Thyroid gland (tissue), 4 donors: ENCODE results near the gene SPATA17. TPM values are rescaled to one million over a fixed set of nuclear protein-coding genes. Genes with fewer than 3 reads are reported as not detected.

ENCODE experiments used
- DNase-seq, 2 donors: peaks; one replicate each; pipeline ENCODE4 v3.0.0-alpha.2; 2019
- H3K27ac ChIP-seq, 3 donors: fragments of 200-600 bp; sonication (generic); 1 replicate in 2 of 3; 2 replicates in 1 of 3; pipeline ENCODE4 v1.5.1; 2016 to 2019; ENCODE audit warnings: mild to moderate bottlenecking in 1 of 3, moderate library complexity in 1 of 3
- H3K27me3 ChIP-seq: fragments of 200-600 bp; sonication (generic); one replicate; pipeline ENCODE4 v1.5.1; 2019
- H3K36me3 ChIP-seq, 2 donors: fragments of 200-600 bp; sonication (generic); one replicate each; pipeline ENCODE4 v1.5.1; 2016 to 2019
- H3K4me1 ChIP-seq, 2 donors: fragments of 200-600 bp; sonication (generic); one replicate each; pipeline ENCODE4 v1.5.1; 2017 to 2019
- H3K4me3 ChIP-seq, 3 donors: fragments of 200-600 bp; sonication (generic); replicated peaks in 1 of 3; 1 replicate in 2 of 3; 2 replicates in 1 of 3; pipeline ENCODE4 v1.5.1; 2016; ENCODE audit warnings: mild to moderate bottlenecking in 1 of 3
- H3K9me3 ChIP-seq: fragments of 200-600 bp; sonication (generic); one replicate; pipeline ENCODE4 v1.5.1; 2017
- CTCF ChIP-seq, 6 experiments: fragments of 200-600 bp in 3 of 6; fragments of 450-650 bp in 3 of 6; sonication (generic) in 3 of 6; IDR thresholded peaks; one replicate each; pipeline ENCODE4 v1.5.1; 2016 to 2019; ENCODE audit warnings: antibody characterized with exemption in 6 of 6, mild to moderate bottlenecking in 2 of 6, inconsistent platforms in 1 of 6, moderate library complexity in 1 of 6
- POLR2A ChIP-seq, 2 donors: fragments of 450-650 bp; IDR thresholded peaks; one replicate each; pipeline ENCODE4 v1.6.1; 2017; ENCODE audit warnings: antibody characterized with exemption in 2 of 2, mild to moderate bottlenecking in 2 of 2, moderate library complexity in 1 of 2
- WGBS, 2 donors: methylation state at CpG; one replicate each; pipeline ENCODE4 v1.1.5; 2017; 5-methylcytosine and 5-hydroxymethylcytosine counted together
- intact Hi-C: fragments of 100-400 bp; cut with DNase I; formaldehyde crosslinking; loops from one replicate; pipeline ENCODE4 v1.15.1; 2023
- total RNA-seq, 4 donors: library from RNA; depleted of rRNA; stranded (reverse); fragments of >200 nt; gene quantifications; one replicate each; pipeline ENCODE4 v1.2.3, GENCODE V29; 2016

Gene SPATA17
- total RNA-seq, 4 donors from 2014 or later: 1.2 to 5.8 (median 3.2) TPM

GRCh38 chr1:217703326-217703725, 72.2 kb downstream of the SPATA17 start:
- 94 to 99% methylated on average over 6 of the region's 6 CpGs for WGBS, 2 donors
- Histone ChIP-seq H3K36me3 (no peaks in the 10 kb centered on the region), H3K4me3 (no peak overlapping the region), H3K27me3 (no peaks in the 10 kb centered on the region), H3K27ac (no peak overlapping the region), H3K4me1 (no peaks in the 10 kb centered on the region), H3K9me3 (no peaks in the 10 kb centered on the region)
- DNase-seq: no peak
- intact Hi-C loops: no loop called here
- TF ChIP-seq CTCF (IDR thresholded peaks at IDR 0.05) (no peak), POLR2A (IDR thresholded peaks at IDR 0.05) (no peak)

GRCh38 chr1:217712925-217713597, 81.9 kb downstream of the SPATA17 start:
- Histone ChIP-seq H3K4me3 (no peak overlapping the region), H3K4me1 (no peaks in the 10 kb centered on the region), H3K27ac (no peak overlapping the region), H3K27me3 (no peaks in the 10 kb centered on the region), H3K9me3 (no peaks in the 10 kb centered on the region), H3K36me3 (no peaks in the 10 kb centered on the region)
- WGBS, 2 donors: 95 to 96% methylated on average over 5 of the region's 5 CpGs
- DNase-seq: no peak
- intact Hi-C loops: no loop called here
- TF ChIP-seq POLR2A (IDR thresholded peaks at IDR 0.05): no peak
- no peak for TF ChIP-seq CTCF (IDR thresholded peaks at IDR 0.05)

GRCh38 chr1:217715681-217716080, 84.5 kb downstream of the SPATA17 start:
- Histone ChIP-seq H3K36me3 (no peaks in the 10 kb centered on the region), H3K27ac (no peak overlapping the region), H3K27me3 (no peaks in the 10 kb centered on the region), H3K4me3 (no peak overlapping the region), H3K4me1 (no peaks in the 10 kb centered on the region), H3K9me3 (no peaks in the 10 kb centered on the region)
- WGBS, 2 donors: 96 to 97% methylated on average over 4 of the region's 4 CpGs
- intact Hi-C loops: no loop called here
- TF ChIP-seq CTCF (IDR thresholded peaks at IDR 0.05) (no peak), POLR2A (IDR thresholded peaks at IDR 0.05) (no peak)
- DNase-seq: no peak

- intact Hi-C loops: no loop called here
- H3K27ac ChIP-seq: no peak overlapping the region
- H3K9me3 ChIP-seq: no peaks in the 10 kb centered on the region
- DNase-seq: no peak
- H3K36me3 ChIP-seq: no peaks in the 10 kb centered on the region
- H3K4me1 ChIP-seq: no peaks in the 10 kb centered on the region
- no peaks in the 10 kb centered on the region for H3K27me3 ChIP-seq
- 90 to 91% methylated on average over 1 of the region's 1 CpG for WGBS, 2 donors
- no peak overlapping the region for H3K4me3 ChIP-seq
- TF ChIP-seq CTCF (IDR thresholded peaks at IDR 0.05): no peak
- TF ChIP-seq POLR2A (IDR thresholded peaks at IDR 0.05): no peak
Measured at GRCh38 chr1:217717959-217718358, 86.8 kb downstream of the SPATA17 start.

GRCh38 chr1:217718873-217719272, 87.7 kb downstream of the SPATA17 start:
- 84 to 91% methylated on average over 2 of the region's 2 CpGs for WGBS, 2 donors
- Histone ChIP-seq H3K4me3 (no peak overlapping the region), H3K4me1 (no peaks in the 10 kb centered on the region), H3K27ac (no peak overlapping the region), H3K36me3 (no peaks in the 10 kb centered on the region), H3K9me3 (no peaks in the 10 kb centered on the region), H3K27me3 (no peaks in the 10 kb centered on the region)
- TF ChIP-seq POLR2A (IDR thresholded peaks at IDR 0.05) (no peak), CTCF (IDR thresholded peaks at IDR 0.05) (no peak)
- no peak for DNase-seq
- intact Hi-C loops: no loop called here
